Activated CD4-positive, CD25-positive, alpha-beta regulatory T cell (primary cell): ENCODE measurements around the gene C19orf33.

ENCODE experiments used
- DNase-seq, 4 experiments: peaks; one replicate each; lab custom pipeline; 2025; lab: John Stamatoyannopoulos, UW

C19orf33 gene

GRCh38 chr19:38280030-38280921 is 23.8 kb upstream of the C19orf33 start:
- DNase-seq: no peak

- no peak for DNase-seq
These were observed 22.1 kb upstream of the C19orf33 start for GRCh38 chr19:38281811-38282566.

- no peak for DNase-seq
These were observed 20.8 kb upstream of the C19orf33 start for GRCh38 chr19:38283271-38283670.

- DNase-seq: no peak
These were observed 19.6 kb upstream of the C19orf33 start for GRCh38 chr19:38284422-38284821.

- DNase-seq: no peak
These were observed 18.5 kb upstream of the C19orf33 start for GRCh38 chr19:38285567-38285966.

- DNase-seq: no peak
These were observed 16.4 kb upstream of the C19orf33 start for GRCh38 chr19:38287604-38288003.

GRCh38 chr19:38288123-38288855 is 15.8 kb upstream of the C19orf33 start:
- DNase-seq: no peak

- no peak for DNase-seq
These were observed 14.1 kb upstream of the C19orf33 start for GRCh38 chr19:38289955-38290354.

- no peak for DNase-seq
These were observed 13.4 kb upstream of the C19orf33 start for GRCh38 chr19:38290631-38291147.

- DNase-seq: no peak
These were observed 12.2 kb upstream of the C19orf33 start for GRCh38 chr19:38291855-38292254.

- DNase-seq: no peak
These were observed 10.8 kb upstream of the C19orf33 start for GRCh38 chr19:38293281-38293680.

GRCh38 chr19:38294090-38294489 is 10.0 kb upstream of the C19orf33 start:
- DNase-seq: no peak

GRCh38 chr19:38298821-38299680 is 5.0 kb upstream of the C19orf33 start:
- no peak for DNase-seq

GRCh38 chr19:38304352-38304865 is 358 bp downstream of the C19orf33 start:
- DNase-seq: no peak

- DNase-seq: no peak
These were observed 897 bp downstream of the C19orf33 start for GRCh38 chr19:38304866-38305429.

- DNase-seq: no peak
These were observed 2.2 kb downstream of the C19orf33 start for GRCh38 chr19:38306236-38306635.

- no peak for DNase-seq
These were observed 3.0 kb downstream of the C19orf33 start for GRCh38 chr19:38307076-38307475.

GRCh38 chr19:38307597-38307996 is 3.5 kb downstream of the C19orf33 start:
- no peak for DNase-seq

GRCh38 chr19:38308006-38308766 is 4.1 kb downstream of the C19orf33 start:
- no peak for DNase-seq
